A673 (cell line): ENCODE measurements around the gene BRD7. TPM values are rescaled to one million over a fixed set of nuclear protein-coding genes. Genes with fewer than 3 reads are reported as not detected.

Experiments used
- BruUV-seq: library from RNA; stranded (reverse); fragments of 400-500 nt; replicated peaks from 2 replicates; lab custom pipeline; 2021; lab: Mats Ljungman, UMichigan
- CTCF ChIA-PET: fragments of 300-600 bp; sonication (Branson Sonifier 250); formaldehyde crosslinking; loops from one replicate; lab custom pipeline; 2022; ENCODE audit warnings: antibody characterized with exemption; lab: Charles Lee
- POLR2A ChIA-PET: fragments of 300-600 bp; sonication (Branson Sonifier 250); formaldehyde crosslinking; loops from one replicate; lab custom pipeline; 2022; ENCODE audit warnings: antibody characterized with exemption; ENCODE audit not compliant: low non-redundant PET; lab: Charles Lee
- DNase-seq: peaks from one replicate; pipeline ENCODE4 v3.0.0-alpha.2; 2015; ENCODE audit warnings: low spot score
- H3K27ac ChIP-seq: fragments of 200-600 bp; sonication (generic); 2 replicates; pipeline ENCODE4 v1.5.1; 2016; ENCODE audit warnings: mixed run types, low read depth, mild to moderate bottlenecking, mixed read lengths, antibody characterized with exemption, low read length; ENCODE audit not compliant: poor library complexity, severe bottlenecking
- H3K27me3 ChIP-seq: fragments of 200-600 bp; sonication (generic); replicated peaks from 2 replicates; pipeline ENCODE4 v1.6.1; 2017; ENCODE audit warnings: mixed run types, low read depth, mild to moderate bottlenecking, mixed read lengths, antibody characterized with exemption, low read length; ENCODE audit not compliant: insufficient read depth, poor library complexity
- H3K36me3 ChIP-seq: fragments of 200-600 bp; sonication (generic); 2 replicates; pipeline ENCODE4 v1.6.1; 2016; ENCODE audit warnings: mixed run types, mild to moderate bottlenecking, mixed read lengths, antibody characterized with exemption, low read length; ENCODE audit not compliant: insufficient read depth, poor library complexity, severe bottlenecking
- H3K4me1 ChIP-seq: fragments of 200-600 bp; sonication (generic); 2 replicates; pipeline ENCODE4 v1.6.1; 2017; ENCODE audit warnings: mixed run types, mild to moderate bottlenecking, mixed read lengths, antibody characterized with exemption, low read length; ENCODE audit not compliant: insufficient read depth, poor library complexity, severe bottlenecking
- H3K4me3 ChIP-seq: fragments of 200-600 bp; sonication (generic); 2 replicates; pipeline ENCODE4 v1.5.1; 2016; ENCODE audit warnings: low read depth, mixed run types, mild to moderate bottlenecking, mixed read lengths, low read length; ENCODE audit not compliant: poor library complexity, severe bottlenecking
- H3K9me3 ChIP-seq: fragments of 200-600 bp; sonication (generic); 2 replicates; pipeline ENCODE4 v1.6.1; 2016; ENCODE audit warnings: mixed run types, low read depth, mild to moderate bottlenecking, mixed read lengths, antibody characterized with exemption, low read length; ENCODE audit not compliant: poor library complexity, severe bottlenecking
- CTCF ChIP-seq: fragments of 300-800, 200-600 bp; sonication (generic); conservative IDR thresholded peaks from 2 replicates; pipeline ENCODE4 v1.5.1; 2017; ENCODE audit warnings: low read depth, mild to moderate bottlenecking, antibody characterized with exemption, low read length, moderate library complexity, mixed read lengths
- EZH2 ChIP-seq: fragments of 200-600 bp; sonication (generic); IDR thresholded peaks from 2 replicates; pipeline ENCODE4 v1.6.1; 2017; ENCODE audit warnings: borderline replicate concordance, low read depth, mild to moderate bottlenecking, mixed read lengths, antibody characterized with exemption, low read length; ENCODE audit not compliant: poor library complexity, severe bottlenecking
- intact Hi-C: fragments of 100-400 bp; cut with micrococcal nuclease; formaldehyde crosslinking; loops from one replicate; pipeline ENCODE4 v1.10.0; 2022; ENCODE audit not compliant: unreplicated experiment
- total RNA-seq: library from RNA; stranded (reverse); gene quantifications from 2 replicates; pipeline ENCODE4 v1.2.3, GENCODE V29; 2021

BRD7 gene
- total RNA-seq, 1 experiment from 2014 or later, result 93.0 TPM

DNA sequence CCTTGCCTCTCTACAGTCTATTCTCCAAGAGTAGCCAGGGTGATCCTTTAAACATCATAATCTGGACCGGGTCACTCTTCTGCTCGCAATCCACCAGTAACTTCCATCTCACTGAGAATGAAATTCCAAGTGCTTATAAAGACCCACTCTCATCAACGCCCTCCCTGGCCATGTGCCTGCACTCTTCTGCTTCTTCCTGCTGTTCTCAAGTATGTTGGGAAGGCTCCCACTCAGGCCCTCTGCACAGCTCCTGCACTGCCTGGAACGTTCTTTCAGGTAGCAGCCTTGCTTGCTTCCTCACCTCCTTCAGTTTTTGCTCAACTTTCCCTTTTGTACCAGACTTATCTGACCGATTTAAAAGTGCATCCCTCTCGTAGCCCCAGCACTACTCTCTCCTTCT, 44.4 kb downstream of the BRD7 start:
- Histone ChIP-seq H3K27me3 (no peaks in the 10 kb centered on the region), H3K27ac (no peak overlapping the region), H3K4me3 (no peak overlapping the region), H3K9me3 (no peaks in the 10 kb centered on the region), H3K36me3 (peaks cover 70% of the 10 kb centered on the region), H3K4me1 (no peaks in the 10 kb centered on the region)
- DNase-seq, result no peak
- POLR2A ChIA-PET, result no interaction called here
- intact Hi-C loops, result no loop called here
- no TSS peak for BruUV-seq
- TF ChIP-seq EZH2 (no peak), CTCF (no peak)
- CTCF ChIA-PET, result no interaction called here

GRCh38 chr16:50323335-50324011, 45.3 kb downstream of the BRD7 start:
- BruUV-seq, result no TSS peak
- peak; percentile 58 for DNase-seq
- Histone ChIP-seq H3K4me1 (no peaks in the 10 kb centered on the region), H3K27ac (no peak overlapping the region), H3K27me3 (no peaks in the 10 kb centered on the region), H3K4me3 (no peak overlapping the region), H3K9me3 (no peaks in the 10 kb centered on the region), H3K36me3 (peaks cover 70% of the 10 kb centered on the region)
- intact Hi-C loops, result no loop called here
- no peak for TF ChIP-seq EZH2
- peak; percentile 39 for TF ChIP-seq CTCF
- CTCF ChIA-PET, result no interaction called here
- POLR2A ChIA-PET, result no interaction called here

- Histone ChIP-seq H3K36me3 (peaks cover 73% of the 10 kb centered on the region), H3K27ac (no peak overlapping the region), H3K4me1 (no peaks in the 10 kb centered on the region), H3K4me3 (no peak overlapping the region), H3K9me3 (no peaks in the 10 kb centered on the region), H3K27me3 (no peaks in the 10 kb centered on the region)
- intact Hi-C loops, result no loop called here
- DNase-seq, result no peak
- BruUV-seq, result no TSS peak
- CTCF ChIA-PET, result no interaction called here
- TF ChIP-seq EZH2, result no peak
- TF ChIP-seq CTCF, result no peak
- POLR2A ChIA-PET, result no interaction called here
Observed at GRCh38 chr16:50322333-50322732, 46.5 kb downstream of the BRD7 start.
